GM12892 (cell line): ENCODE measurements around the gene SPINDOC.

Experiments used
- POLR2A ChIP-seq: IDR thresholded peaks from 2 replicates; pipeline ENCODE4 v1.6.1; 2011; ENCODE audit warnings: low read depth, low read length, control low read depth
- POLR2AphosphoS5 ChIP-seq: IDR thresholded peaks from 2 replicates; pipeline ENCODE4 v1.6.1; 2011; ENCODE audit warnings: low read depth, low read length, control low read depth
- TAF1 ChIP-seq: IDR thresholded peaks from 2 replicates; pipeline ENCODE4 v1.6.1; 2011; ENCODE audit warnings: low read depth, mild to moderate bottlenecking, control low read depth, low read length, borderline replicate concordance

- TF ChIP-seq POLR2A = no peak
- no peak for TF ChIP-seq TAF1
- TF ChIP-seq POLR2AphosphoS5 = no peak
These were observed 25.0 kb downstream of the SPINDOC start for GRCh38 chr11:63838150-63838677.
